ENCODE data around the gene ARHGEF17. TPM values are rescaled to one million over a fixed set of nuclear protein-coding genes. Genes with fewer than 3 reads are reported as not detected.

The ARHGEF17 gene
- total and polyA plus RNA-seq, 5 experiments from 2014 or later: 0.19 TPM; not detected in 4

- Mint-ChIP-seq H3K27me3 (no peaks in the 10 kb centered on the region), H3K4me3 (peak overlapping the region in 1 of 10 donors; percentile 22), H3K36me3 (peaks cover 0 to 9% (median 1%) of the 10 kb centered on the region in 3 donors), H3K9me3 (no peaks in the 10 kb centered on the region), H3K4me1 (peaks cover 35 to 66% (median 60%) of the 10 kb centered on the region in 4 donors), H3K27ac (peak overlapping the region in 9 of 10 donors; percentile 52 to 93 (median 83))
- POLR2A ChIA-PET: interaction anchor here (1.0 to 1.3 kb wide), 2 partner anchors 8 to 22 kb away, joined by 3 read pairs; no protein-coding TSS in a partner anchor
- no peak for DNase-seq
- no peak for ATAC-seq
Observed at GRCh38 chr11:73387594-73388264, 79.7 kb downstream of the ARHGEF17 start.

GRCh38 chr11:73388265-73389133 lies 80.4 kb downstream of the ARHGEF17 start:
- no peak for ATAC-seq
- DNase-seq: no peak
- Mint-ChIP-seq H3K9me3 (no peaks in the 10 kb centered on the region), H3K4me3 (peak overlapping the region in 1 of 10 donors; percentile 22), H3K27me3 (no peaks in the 10 kb centered on the region), H3K36me3 (peaks cover 0 to 10% (median 1%) of the 10 kb centered on the region in 3 donors), H3K4me1 (peaks cover 33 to 63% (median 55%) of the 10 kb centered on the region in 4 donors), H3K27ac (peak overlapping the region in 6 of 10 donors; percentile 52 to 87 (median 65))
- POLR2A ChIA-PET: interaction anchor here (1.0 to 1.3 kb wide), 2 partner anchors 9 to 23 kb away, joined by 3 read pairs; no protein-coding TSS in a partner anchor

GRCh38 chr11:73389134-73389525 lies 81.1 kb downstream of the ARHGEF17 start:
- no peaks in the 10 kb centered on the region for H3K9me3 Mint-ChIP-seq
- no peak for DNase-seq
- POLR2A ChIA-PET: interaction anchor here (1.0 to 1.1 kb wide), 2 partner anchors 12 to 24 kb away, joined by 3 read pairs; no protein-coding TSS in a partner anchor
- H3K4me3 Mint-ChIP-seq: no peak overlapping the region
- peak overlapping the region in 2 of 10 donors; percentile 76 to 83 for H3K27ac Mint-ChIP-seq
- no peaks in the 10 kb centered on the region for H3K27me3 Mint-ChIP-seq
- no peak for ATAC-seq
- peaks cover 28 to 59% (median 49%) of the 10 kb centered on the region in 4 donors for H3K4me1 Mint-ChIP-seq
- peaks cover 0 to 11% (median 1%) of the 10 kb centered on the region in 3 donors for H3K36me3 Mint-ChIP-seq

DNA sequence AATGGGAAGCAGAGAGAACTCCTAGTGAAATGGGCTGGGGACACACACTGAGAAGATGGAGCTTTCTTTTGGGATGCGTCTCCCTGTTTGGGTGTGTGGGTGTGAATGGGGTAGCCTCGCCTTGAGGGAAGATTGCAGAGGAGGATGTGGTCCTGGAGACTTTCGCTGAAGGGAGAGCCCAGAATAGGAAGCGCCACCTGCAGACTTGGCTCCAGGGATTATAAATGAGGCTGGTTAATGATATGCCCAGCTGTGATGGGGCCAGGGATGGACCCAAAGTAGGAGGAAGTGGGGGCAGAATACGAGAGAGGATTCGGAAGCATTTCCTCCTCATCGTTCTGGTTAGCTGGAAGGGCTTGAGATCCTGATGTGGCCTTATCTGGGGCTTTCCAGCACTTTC lies 81.8 kb downstream of the ARHGEF17 start:
- H3K4me1 Mint-ChIP-seq: peaks cover 22 to 51% (median 41%) of the 10 kb centered on the region in 4 donors
- H3K9me3 Mint-ChIP-seq: no peaks in the 10 kb centered on the region
- ATAC-seq (no peak), DNase-seq (no peak)
- peaks cover 0 to 11% (median 1%) of the 10 kb centered on the region in 3 donors for H3K36me3 Mint-ChIP-seq
- H3K27me3 Mint-ChIP-seq: no peaks in the 10 kb centered on the region
- POLR2A ChIA-PET: interaction anchor here (1.1 kb wide), 1 partner anchor 13 kb away, joined by 3 read pairs; no protein-coding TSS in a partner anchor
- peak overlapping the region in 7 of 10 donors; percentile 10 to 83 (median 71) for H3K27ac Mint-ChIP-seq
- peak overlapping the region in 1 of 10 donors; percentile 40 for H3K4me3 Mint-ChIP-seq

GRCh38 chr11:73390601-73391565 lies 82.8 kb downstream of the ARHGEF17 start:
- H3K4me1 Mint-ChIP-seq: peaks cover 21 to 41% (median 32%) of the 10 kb centered on the region in 4 donors
- peaks cover 0 to 11% (median 1%) of the 10 kb centered on the region in 3 donors for H3K36me3 Mint-ChIP-seq
- POLR2A ChIA-PET: no interaction called here
- DNase-seq (peak in 1 of 10 donors; percentile 17), ATAC-seq (no peak)
- H3K9me3 Mint-ChIP-seq: no peaks in the 10 kb centered on the region
- H3K27ac Mint-ChIP-seq: peak overlapping the region in 2 of 10 donors; percentile 9 to 76
- H3K27me3 Mint-ChIP-seq: no peaks in the 10 kb centered on the region
- H3K4me3 Mint-ChIP-seq: peak overlapping the region in 1 of 10 donors; percentile 6

DNA sequence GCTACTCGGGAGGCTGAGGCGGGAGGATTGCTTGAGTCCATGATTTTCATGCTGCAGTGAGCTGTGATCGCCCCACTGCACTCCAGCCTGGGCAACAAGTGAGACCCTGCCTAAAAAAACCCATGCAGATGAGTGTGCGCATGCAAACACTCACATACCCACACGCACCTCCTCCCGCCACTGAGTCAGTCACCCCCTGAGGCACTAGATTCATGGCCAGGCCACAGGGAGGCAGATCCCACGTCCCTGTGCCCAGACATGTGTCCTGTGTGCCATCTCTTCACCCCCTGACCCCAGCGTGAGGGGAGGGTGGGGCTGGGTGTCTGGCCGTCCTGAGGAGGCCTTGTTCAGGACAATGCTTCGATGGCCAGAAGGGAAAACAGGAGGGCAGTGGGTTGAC lies 83.6 kb downstream of the ARHGEF17 start:
- H3K27me3 Mint-ChIP-seq: no peaks in the 10 kb centered on the region
- ATAC-seq (no peak), DNase-seq (no peak)
- H3K27ac Mint-ChIP-seq: no peak overlapping the region
- POLR2A ChIA-PET: no interaction called here
- no peaks in the 10 kb centered on the region for H3K9me3 Mint-ChIP-seq
- H3K4me3 Mint-ChIP-seq: no peak overlapping the region
- H3K4me1 Mint-ChIP-seq: peaks cover 17 to 34% (median 24%) of the 10 kb centered on the region in 4 donors
- H3K36me3 Mint-ChIP-seq: peaks cover 0 to 14% (median 1%) of the 10 kb centered on the region in 3 donors

- Mint-ChIP-seq H3K4me1 (peaks cover 15 to 27% (median 17%) of the 10 kb centered on the region in 4 donors), H3K36me3 (peaks cover 0 to 20% (median 1%) of the 10 kb centered on the region in 3 donors), H3K27ac (peak overlapping the region in 1 of 10 donors; percentile 67), H3K4me3 (no peak overlapping the region), H3K9me3 (no peaks in the 10 kb centered on the region), H3K27me3 (no peaks in the 10 kb centered on the region)
- peak in 1 of 10 donors; percentile 18 for DNase-seq
- no peak for ATAC-seq
- POLR2A ChIA-PET: interaction anchor here (1.0 to 1.8 kb wide), 4 partner anchors 15 to 41 kb away, joined by 3 to 18 read pairs (median 4); no protein-coding TSS in a partner anchor
Observed at GRCh38 chr11:73392108-73393010, 84.3 kb downstream of the ARHGEF17 start.

- peak in 1 of 2 donors; percentile 4 for ATAC-seq
Observed at GRCh38 chr11:73393011-73393380, 84.9 kb downstream of the ARHGEF17 start.

DNA sequence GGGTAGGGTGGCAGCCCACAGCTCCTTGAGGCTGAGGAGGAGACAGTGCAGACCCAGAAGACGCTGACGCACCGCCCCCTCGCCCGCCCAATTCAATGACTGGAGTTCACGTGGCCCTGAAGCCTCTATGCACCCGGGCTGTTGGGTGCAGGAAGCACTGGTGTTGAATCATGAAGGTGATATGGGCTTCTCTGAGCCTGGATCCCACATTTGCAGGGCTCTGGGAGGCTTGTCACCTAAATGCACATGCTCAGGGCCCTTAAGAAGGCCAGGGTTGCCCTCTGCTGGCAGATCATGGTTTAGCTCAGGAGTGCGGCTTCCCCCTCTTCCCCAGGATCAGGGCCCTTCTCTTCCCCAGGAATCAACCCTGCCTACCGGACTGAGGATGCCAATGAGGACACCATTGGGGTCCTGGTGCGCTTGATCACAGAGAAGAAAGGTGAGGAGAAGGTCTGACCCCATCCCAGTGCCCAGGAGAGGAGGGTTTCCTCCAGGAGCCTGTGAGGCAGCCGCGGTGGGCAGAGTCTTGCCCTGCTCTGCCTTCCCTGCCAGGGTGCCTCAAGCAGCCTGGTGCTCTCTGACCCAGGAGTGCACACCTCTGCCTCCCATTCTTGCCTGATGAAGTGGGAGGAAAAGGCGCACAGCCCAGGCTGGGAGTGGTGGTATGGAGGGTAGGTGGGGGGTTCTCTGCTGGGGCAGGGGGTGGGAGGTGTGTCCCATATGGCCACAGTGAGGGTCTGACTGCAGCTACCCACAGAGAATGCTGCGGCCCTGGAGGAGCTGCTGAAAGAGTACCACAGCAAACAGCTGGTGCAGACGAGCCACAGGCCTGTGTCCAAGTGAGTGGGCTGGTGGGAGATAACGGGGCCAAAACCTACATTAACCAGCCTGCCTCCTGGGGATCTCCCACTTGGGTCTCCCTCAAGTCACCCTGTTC lies 85.7 kb downstream of the ARHGEF17 start:
- Mint-ChIP-seq H3K36me3 (peaks cover 0 to 20% (median 1%) of the 10 kb centered on the region in 3 donors), H3K27me3 (no peaks in the 10 kb centered on the region), H3K4me1 (peaks cover 6 to 15% (median 9%) of the 10 kb centered on the region in 4 donors), H3K4me3 (no peak overlapping the region), H3K9me3 (no peaks in the 10 kb centered on the region), H3K27ac (peak overlapping the region in 5 of 10 donors; percentile 52 to 85 (median 65))
- peak; percentile 72 to 84 for ATAC-seq
- POLR2A ChIA-PET: interaction anchor here (0.9 to 1.8 kb wide), 4 partner anchors 9 to 43 kb away, joined by 3 to 18 read pairs (median 4); no protein-coding TSS in a partner anchor
- DNase-seq: peak; percentile 45 to 78 (median 66)

More at GRCh38 chr11:73393011-73393380, 84.9 kb downstream of the ARHGEF17 start:
- no peak for DNase-seq
- Mint-ChIP-seq H3K4me3 (no peak overlapping the region), H3K36me3 (peaks cover 0 to 20% (median 1%) of the 10 kb centered on the region in 3 donors), H3K4me1 (peaks cover 9 to 21% (median 13%) of the 10 kb centered on the region in 4 donors), H3K9me3 (no peaks in the 10 kb centered on the region), H3K27ac (peak overlapping the region in 5 of 10 donors; percentile 52 to 91 (median 65)), H3K27me3 (no peaks in the 10 kb centered on the region)
- POLR2A ChIA-PET: interaction anchor here (1.0 to 1.8 kb wide), 4 partner anchors 16 to 42 kb away, joined by 3 to 18 read pairs (median 4); no protein-coding TSS in a partner anchor

Data from naive thymus-derived CD8-positive, alpha-beta T cell (primary cell).